ENCODE results near the gene VSNL1. TPM values are rescaled to one million over a fixed set of nuclear protein-coding genes. Genes with fewer than 3 reads are reported as not detected.

Gene VSNL1
- total and polyA plus RNA-seq, 2 experiments from 2014 or later: 102 to 112 TPM

- H3K4me3 ChIP-seq: no peak overlapping the region
- Mint-ChIP-seq H3K4me1 (peaks cover 50% of the 10 kb centered on the region), H3K36me3 (ENCODE audit: low read depth) (peaks cover 34% of the 10 kb centered on the region), H3K27me3 (ENCODE audit: insufficient read depth, low read depth, poor library complexity) (no peaks in the 10 kb centered on the region), H3K9me3 (no peaks in the 10 kb centered on the region), H3K27ac (no peak overlapping the region), H3K4me3 (no peak overlapping the region)
- no peak for DNase-seq (ENCODE audit: low spot score)
- no peaks in the 10 kb centered on the region for H3F3A ChIP-seq (replicated peaks; ENCODE audit: low read depth)
- TF ChIP-seq CREB1 (CRISPR knock-in tag; IDR thresholded peaks at IDR 0.05; ENCODE audit: low read depth) (no peak), EZH2 (IDR thresholded peaks at IDR 0.05; ENCODE audit: low read depth, unreplicated experiment) (no peak), ZNF331 (CRISPR knock-in tag; IDR thresholded peaks at IDR 0.05; ENCODE audit: low read depth) (no peak), NANOG (IDR thresholded peaks at IDR 0.05; ENCODE audit: borderline replicate concordance) (no peak), JUNB (IDR thresholded peaks at IDR 0.05; ENCODE audit: unreplicated experiment) (no peak), POLR2AphosphoS5 (IDR thresholded peaks at IDR 0.05; ENCODE audit: low read depth) (no peak), STAT1 (IDR thresholded peaks at IDR 0.05; ENCODE audit: unreplicated experiment) (no peak), EZH2phosphoT487 (IDR thresholded peaks at IDR 0.05; ENCODE audit: unreplicated experiment) (no peak), ZNF114 (CRISPR knock-in tag; IDR thresholded peaks at IDR 0.05) (no peak), ETS1 (IDR thresholded peaks at IDR 0.05) (no peak)
- TF ChIP-seq, protein P1, sequence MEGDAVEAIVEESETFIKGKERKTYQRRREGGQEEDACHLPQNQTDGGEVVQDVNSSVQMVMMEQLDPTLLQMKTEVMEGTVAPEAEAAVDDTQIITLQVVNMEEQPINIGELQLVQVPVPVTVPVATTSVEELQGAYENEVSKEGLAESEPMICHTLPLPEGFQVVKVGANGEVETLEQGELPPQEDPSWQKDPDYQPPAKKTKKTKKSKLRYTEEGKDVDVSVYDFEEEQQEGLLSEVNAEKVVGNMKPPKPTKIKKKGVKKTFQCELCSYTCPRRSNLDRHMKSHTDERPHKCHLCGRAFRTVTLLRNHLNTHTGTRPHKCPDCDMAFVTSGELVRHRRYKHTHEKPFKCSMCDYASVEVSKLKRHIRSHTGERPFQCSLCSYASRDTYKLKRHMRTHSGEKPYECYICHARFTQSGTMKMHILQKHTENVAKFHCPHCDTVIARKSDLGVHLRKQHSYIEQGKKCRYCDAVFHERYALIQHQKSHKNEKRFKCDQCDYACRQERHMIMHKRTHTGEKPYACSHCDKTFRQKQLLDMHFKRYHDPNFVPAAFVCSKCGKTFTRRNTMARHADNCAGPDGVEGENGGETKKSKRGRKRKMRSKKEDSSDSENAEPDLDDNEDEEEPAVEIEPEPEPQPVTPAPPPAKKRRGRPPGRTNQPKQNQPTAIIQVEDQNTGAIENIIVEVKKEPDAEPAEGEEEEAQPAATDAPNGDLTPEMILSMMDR (conservative IDR thresholded peaks at IDR 0.05; ENCODE audit: low read depth in 2 of 2): no peak
- TF ChIP-seq, protein P2, sequence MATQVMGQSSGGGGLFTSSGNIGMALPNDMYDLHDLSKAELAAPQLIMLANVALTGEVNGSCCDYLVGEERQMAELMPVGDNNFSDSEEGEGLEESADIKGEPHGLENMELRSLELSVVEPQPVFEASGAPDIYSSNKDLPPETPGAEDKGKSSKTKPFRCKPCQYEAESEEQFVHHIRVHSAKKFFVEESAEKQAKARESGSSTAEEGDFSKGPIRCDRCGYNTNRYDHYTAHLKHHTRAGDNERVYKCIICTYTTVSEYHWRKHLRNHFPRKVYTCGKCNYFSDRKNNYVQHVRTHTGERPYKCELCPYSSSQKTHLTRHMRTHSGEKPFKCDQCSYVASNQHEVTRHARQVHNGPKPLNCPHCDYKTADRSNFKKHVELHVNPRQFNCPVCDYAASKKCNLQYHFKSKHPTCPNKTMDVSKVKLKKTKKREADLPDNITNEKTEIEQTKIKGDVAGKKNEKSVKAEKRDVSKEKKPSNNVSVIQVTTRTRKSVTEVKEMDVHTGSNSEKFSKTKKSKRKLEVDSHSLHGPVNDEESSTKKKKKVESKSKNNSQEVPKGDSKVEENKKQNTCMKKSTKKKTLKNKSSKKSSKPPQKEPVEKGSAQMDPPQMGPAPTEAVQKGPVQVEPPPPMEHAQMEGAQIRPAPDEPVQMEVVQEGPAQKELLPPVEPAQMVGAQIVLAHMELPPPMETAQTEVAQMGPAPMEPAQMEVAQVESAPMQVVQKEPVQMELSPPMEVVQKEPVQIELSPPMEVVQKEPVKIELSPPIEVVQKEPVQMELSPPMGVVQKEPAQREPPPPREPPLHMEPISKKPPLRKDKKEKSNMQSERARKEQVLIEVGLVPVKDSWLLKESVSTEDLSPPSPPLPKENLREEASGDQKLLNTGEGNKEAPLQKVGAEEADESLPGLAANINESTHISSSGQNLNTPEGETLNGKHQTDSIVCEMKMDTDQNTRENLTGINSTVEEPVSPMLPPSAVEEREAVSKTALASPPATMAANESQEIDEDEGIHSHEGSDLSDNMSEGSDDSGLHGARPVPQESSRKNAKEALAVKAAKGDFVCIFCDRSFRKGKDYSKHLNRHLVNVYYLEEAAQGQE (IDR thresholded peaks at IDR 0.05; ENCODE audit: unreplicated experiment): no peak
- TF ChIP-seq, protein P3, sequence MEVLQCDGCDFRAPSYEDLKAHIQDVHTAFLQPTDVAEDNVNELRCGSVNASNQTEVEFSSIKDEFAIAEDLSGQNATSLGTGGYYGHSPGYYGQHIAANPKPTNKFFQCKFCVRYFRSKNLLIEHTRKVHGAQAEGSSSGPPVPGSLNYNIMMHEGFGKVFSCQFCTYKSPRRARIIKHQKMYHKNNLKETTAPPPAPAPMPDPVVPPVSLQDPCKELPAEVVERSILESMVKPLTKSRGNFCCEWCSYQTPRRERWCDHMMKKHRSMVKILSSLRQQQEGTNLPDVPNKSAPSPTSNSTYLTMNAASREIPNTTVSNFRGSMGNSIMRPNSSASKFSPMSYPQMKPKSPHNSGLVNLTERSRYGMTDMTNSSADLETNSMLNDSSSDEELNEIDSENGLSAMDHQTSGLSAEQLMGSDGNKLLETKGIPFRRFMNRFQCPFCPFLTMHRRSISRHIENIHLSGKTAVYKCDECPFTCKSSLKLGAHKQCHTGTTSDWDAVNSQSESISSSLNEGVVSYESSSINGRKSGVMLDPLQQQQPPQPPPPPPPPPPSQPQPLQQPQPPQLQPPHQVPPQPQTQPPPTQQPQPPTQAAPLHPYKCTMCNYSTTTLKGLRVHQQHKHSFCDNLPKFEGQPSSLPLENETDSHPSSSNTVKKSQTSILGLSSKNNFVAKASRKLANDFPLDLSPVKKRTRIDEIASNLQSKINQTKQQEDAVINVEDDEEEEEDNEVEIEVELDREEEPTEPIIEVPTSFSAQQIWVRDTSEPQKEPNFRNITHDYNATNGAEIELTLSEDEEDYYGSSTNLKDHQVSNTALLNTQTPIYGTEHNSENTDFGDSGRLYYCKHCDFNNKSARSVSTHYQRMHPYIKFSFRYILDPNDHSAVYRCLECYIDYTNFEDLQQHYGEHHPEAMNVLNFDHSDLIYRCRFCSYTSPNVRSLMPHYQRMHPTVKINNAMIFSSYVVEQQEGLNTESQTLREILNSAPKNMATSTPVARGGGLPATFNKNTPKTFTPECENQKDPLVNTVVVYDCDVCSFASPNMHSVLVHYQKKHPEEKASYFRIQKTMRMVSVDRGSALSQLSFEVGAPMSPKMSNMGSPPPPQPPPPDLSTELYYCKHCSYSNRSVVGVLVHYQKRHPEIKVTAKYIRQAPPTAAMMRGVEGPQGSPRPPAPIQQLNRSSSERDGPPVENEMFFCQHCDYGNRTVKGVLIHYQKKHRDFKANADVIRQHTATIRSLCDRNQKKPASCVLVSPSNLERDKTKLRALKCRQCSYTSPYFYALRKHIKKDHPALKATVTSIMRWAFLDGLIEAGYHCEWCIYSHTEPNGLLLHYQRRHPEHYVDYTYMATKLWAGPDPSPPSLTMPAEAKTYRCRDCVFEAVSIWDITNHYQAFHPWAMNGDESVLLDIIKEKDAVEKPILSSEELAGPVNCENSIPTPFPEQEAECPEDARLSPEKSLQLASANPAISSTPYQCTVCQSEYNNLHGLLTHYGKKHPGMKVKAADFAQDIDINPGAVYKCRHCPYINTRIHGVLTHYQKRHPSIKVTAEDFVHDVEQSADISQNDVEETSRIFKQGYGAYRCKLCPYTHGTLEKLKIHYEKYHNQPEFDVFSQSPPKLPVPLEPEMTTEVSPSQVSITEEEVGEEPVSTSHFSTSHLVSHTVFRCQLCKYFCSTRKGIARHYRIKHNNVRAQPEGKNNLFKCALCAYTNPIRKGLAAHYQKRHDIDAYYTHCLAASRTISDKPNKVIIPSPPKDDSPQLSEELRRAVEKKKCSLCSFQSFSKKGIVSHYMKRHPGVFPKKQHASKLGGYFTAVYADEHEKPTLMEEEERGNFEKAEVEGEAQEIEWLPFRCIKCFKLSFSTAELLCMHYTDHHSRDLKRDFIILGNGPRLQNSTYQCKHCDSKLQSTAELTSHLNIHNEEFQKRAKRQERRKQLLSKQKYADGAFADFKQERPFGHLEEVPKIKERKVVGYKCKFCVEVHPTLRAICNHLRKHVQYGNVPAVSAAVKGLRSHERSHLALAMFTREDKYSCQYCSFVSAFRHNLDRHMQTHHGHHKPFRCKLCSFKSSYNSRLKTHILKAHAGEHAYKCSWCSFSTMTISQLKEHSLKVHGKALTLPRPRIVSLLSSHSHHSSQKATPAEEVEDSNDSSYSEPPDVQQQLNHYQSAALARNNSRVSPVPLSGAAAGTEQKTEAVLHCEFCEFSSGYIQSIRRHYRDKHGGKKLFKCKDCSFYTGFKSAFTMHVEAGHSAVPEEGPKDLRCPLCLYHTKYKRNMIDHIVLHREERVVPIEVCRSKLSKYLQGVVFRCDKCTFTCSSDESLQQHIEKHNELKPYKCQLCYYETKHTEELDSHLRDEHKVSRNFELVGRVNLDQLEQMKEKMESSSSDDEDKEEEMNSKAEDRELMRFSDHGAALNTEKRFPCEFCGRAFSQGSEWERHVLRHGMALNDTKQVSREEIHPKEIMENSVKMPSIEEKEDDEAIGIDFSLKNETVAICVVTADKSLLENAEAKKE (CRISPR knock-in tag; IDR thresholded peaks at IDR 0.05): no peak
- H3K79me2 ChIP-seq (replicated peaks; ENCODE audit: insufficient read depth): peaks cover 20% of the 10 kb centered on the region
- H3K36me3 ChIP-seq (ENCODE audit: insufficient read depth): peaks cover 14% of the 10 kb centered on the region; the same call in 1 of the 2 replicates
- 0 out of 2 replicates have a peak overlapping the region, but pooled peaks have one; percentile 15 for H3K27ac ChIP-seq (ENCODE audit: low read depth)
- no peak for ATAC-seq
- no peaks in the 10 kb centered on the region for H3K9me2 ChIP-seq (ENCODE audit: insufficient read depth)
- no peak overlapping the region for H3K4me2 ChIP-seq
- peaks cover 59% of the 10 kb centered on the region for H3K4me1 ChIP-seq (ENCODE audit: insufficient read depth)
- no peaks in the 10 kb centered on the region for H3K27me3 ChIP-seq (ENCODE audit: insufficient read depth)
- peaks cover 4% of the 10 kb centered on the region for H4K20me1 ChIP-seq (replicated peaks; ENCODE audit: insufficient read depth)
- no peak overlapping the region for H2AFZ ChIP-seq
These were observed 52.9 kb downstream of the VSNL1 start for GRCh38 chr2:17593445-17593840.

Data from GM23338 (cell line).